Right hindlimb (tissue), 1 donor: ENCODE measurements around the gene PI3.

Experiments
- DNase-seq: peaks from one replicate; pipeline ENCODE4 v3.0.0-alpha.2; 2018

The PI3 gene

DNA sequence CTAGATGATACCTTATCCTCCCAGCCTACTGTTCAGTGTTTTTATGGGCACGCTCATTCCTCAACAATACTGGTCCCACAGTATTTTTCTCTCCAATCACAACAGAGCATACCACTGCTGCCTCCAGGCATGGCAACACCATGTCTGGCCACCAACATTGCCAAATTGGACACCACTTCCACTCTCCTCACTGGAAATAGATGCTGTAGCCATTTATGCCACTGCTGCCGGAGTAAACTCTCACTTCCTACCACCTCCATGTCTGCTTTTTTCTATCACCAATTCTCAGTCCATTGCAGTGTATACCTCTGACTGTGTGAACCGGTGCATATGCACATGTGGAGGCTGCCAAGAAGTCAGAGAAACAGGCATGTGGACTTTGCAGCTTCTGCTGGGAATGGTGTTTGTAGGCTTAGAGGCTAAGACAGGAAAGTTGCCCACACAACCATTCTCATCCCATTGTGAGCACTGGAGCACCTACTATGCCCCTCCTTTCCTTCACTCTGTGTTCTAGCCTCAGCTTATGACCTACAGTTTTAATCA is 14.4 kb downstream of the PI3 start:
- no peak for DNase-seq

GRCh38 chr20:45189861-45190260 is 15.2 kb downstream of the PI3 start:
- no peak for DNase-seq

DNA sequence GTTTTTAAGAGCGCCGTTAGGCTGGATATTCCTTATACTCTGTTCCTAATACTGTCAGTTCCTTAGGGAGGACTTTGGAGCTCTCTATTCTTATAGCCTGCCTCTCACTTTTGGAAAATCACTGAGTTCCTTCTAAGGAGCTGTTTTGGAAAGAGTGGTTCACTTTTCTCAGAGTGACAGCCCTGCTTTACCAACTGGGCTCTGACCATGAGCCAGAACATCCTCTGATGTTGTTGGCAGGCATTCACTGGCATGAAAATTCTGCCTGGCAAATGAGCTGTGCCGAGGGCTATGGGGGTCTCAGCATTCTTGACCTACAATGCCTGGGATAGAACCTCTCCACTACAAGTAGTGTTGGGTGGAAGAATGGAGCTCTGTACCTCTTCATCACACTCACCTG is 17.2 kb downstream of the PI3 start:
- no peak for DNase-seq

DNA sequence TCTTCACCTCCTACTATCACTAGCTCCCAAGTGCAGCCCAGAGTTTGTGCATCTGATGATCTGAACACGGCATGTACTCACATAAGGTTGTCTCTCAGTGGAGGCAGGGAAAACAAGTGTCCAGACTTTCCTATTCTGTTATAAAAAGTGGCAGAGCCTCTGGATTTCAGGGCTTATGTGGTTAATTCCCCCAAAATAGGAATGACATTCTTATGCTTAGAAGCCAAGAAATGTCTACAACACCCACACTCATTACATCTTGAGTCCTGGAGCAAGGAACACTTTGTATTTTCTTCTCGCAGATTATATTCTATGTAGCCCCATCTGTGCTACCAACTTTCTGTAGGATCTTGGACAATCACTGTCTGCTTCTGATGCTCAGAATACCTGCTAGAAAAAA is 18.6 kb downstream of the PI3 start:
- DNase-seq: no peak

GRCh38 chr20:45206725-45207124 is 32.0 kb downstream of the PI3 start, which contains the start of gene SEMG1:
Gene SEMG1 (plus strand): TSS chr20:45207033. CDS start chr20:45207054, 21 bp downstream.
- DNase-seq: no peak

- DNase-seq: no peak
These were observed 35.2 kb downstream of the PI3 start for GRCh38 chr20:45209924-45210323.

DNA sequence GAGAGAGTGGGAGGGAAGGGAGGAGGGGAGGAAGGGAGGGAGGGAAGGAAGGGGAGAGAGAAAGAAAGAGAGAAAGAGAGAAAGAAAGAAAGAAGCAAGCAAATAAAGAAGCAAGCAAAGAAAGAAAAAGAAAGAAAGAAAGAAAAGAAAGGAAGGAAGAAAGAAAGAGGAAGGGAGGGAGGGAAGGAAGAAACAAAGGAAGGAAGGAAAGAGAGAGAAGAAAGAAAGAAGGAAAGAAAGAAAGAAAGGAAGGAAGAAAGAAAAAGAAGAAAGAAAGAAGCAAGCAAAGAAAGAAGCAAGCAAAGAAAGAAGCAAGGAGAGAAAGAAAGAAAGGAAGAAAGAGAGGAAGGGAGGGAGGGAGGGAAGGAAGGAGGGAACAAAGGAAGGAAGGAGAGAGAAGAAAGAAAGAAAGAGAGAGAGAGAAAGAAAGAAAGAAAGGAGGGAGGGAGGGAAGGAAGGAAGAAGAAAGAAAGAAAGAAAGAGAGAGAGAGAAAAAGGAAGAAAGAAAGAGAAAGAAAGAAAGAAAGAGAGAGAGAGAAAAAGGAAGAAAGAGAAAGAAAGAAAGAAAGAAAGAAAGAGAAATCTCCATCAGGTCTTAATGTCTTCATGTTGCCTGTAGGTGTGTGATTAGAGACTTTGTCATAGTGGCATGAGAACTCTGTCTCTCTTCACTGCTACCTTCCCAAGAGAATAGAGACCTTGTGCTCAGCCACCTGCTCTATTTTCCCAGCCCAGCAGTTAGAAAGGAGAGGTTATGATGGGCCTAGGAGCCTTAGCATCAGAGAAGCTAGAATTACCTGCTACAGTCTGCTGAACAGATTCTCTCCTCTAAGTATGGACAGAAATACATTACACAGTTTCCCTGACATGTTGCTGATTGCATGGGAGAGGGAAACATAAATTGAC is 37.1 kb downstream of the PI3 start:
- DNase-seq: no peak

GRCh38 chr20:45212836-45213235 is 38.1 kb downstream of the PI3 start:
- no peak for DNase-seq

DNA sequence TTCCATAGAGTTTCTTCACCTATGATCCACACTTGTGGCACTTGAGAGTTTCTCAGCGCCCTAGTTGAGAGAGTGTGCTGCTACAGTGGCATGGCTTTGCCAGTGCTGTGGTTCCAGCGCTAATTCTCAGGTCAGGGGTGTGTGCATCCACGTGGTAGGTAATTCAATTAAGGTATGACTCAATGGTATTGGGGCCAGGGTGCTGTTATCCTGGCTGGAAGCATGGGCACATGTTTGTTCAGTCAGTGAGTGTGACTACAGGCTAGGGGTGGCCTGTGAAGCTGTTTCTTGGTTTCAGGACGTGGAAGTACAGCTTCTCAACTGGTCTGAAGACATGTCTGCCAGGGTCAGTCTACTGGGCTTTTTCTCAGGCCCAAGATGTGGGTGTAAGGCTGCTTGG is 43.4 kb downstream of the PI3 start:
- no peak for DNase-seq

DNA sequence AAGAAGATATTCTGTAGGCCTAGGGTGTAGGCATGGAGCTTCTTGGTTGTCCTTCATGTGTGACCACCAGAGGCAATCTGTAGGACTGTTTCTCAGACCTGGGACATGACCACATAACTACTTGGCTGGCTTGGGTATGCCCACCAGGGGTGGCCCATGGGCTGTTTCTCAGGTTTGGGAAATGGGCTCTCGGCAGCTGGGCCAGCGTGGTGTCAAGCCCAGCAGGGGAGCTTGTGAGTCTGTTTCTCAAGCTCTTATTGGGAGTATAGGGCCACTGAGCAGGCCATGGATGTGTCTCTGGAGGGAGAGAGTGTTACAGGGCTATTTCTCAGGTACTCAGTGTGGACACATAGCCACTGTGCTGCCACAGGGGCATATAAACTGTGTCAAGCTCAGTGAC is 43.9 kb downstream of the PI3 start:
- DNase-seq: no peak

DNA sequence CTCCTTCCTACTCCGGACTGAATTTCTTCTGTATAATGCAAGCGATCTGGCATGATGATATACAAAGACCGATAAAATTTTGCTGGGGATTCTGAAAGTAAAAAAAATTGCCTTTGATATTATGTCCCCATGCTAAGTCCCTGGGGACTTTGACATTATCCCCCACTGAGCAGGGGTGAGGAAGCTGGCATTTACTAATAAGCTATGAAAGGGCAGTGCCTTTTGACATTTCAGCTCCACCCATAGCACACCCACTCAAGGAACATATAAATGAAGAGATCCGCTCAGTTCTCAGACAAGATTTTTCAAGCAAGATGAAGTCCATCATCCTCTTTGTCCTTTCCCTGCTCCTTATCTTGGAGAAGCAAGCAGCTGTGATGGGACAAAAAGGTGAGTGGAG is 46.4 kb downstream of the PI3 start, which contains the start of gene SEMG2:
SEMG2 (plus strand) TSS at position 298 of the 400 bp plus-strand sequence; CDS start at position 315, 17 bp downstream.
- DNase-seq: no peak

DNA sequence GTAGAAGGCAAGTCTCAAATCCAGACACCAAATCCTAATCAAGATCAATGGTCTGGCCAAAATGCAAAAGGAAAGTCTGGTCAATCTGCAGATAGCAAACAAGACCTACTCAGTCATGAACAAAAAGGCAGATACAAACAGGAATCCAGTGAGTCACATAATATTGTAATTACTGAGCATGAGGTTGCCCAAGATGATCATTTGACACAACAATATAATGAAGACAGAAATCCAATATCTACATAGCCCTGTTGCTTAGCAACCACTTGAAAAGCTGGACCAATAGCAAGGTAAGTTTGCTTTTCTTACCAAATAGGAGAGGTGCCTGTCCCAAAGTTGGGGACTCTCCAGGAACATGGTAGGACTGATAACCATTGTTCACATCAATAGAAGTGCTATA is 48.4 kb downstream of the PI3 start:
- DNase-seq: no peak
